NCI-H1417 (cell line): ENCODE data around the gene SLC2A13.
"Not testable (repeated sequence)": the region's sequence is repeated elsewhere in the genome, so short reads cannot be mapped to it uniquely, and the experiment has no call there.

Experiments
- DNase-seq, 3 experiments: peaks; one replicate each; lab custom pipeline; 2025; lab: John Stamatoyannopoulos, UW

The SLC2A13 gene

GRCh38 chr12:39928181-39928899 lies 177.5 kb downstream of the SLC2A13 start:
- DNase-seq: no peak

GRCh38 chr12:39923364-39923763 lies 182.5 kb downstream of the SLC2A13 start:
- DNase-seq: no peak

DNA sequence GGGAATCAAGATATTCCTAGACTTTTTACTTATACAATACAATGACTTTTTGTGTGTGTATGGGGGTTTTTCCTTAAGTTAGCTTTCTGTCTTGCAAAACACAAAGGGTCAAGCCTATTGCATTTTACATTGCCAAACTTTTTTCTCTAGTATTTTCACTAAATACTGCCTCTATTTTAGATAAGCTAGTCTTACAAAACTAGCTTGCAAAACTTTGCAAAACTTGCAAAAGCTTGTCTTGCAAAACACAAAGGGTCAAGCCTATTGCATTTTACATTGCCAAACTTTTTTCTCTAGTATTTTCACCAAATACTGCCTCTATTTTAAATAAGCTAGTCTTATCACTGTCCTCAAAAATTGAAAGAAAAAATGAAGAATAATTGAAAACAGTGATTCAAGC lies 183.3 kb downstream of the SLC2A13 start:
- DNase-seq: not testable (repeated sequence)

DNA sequence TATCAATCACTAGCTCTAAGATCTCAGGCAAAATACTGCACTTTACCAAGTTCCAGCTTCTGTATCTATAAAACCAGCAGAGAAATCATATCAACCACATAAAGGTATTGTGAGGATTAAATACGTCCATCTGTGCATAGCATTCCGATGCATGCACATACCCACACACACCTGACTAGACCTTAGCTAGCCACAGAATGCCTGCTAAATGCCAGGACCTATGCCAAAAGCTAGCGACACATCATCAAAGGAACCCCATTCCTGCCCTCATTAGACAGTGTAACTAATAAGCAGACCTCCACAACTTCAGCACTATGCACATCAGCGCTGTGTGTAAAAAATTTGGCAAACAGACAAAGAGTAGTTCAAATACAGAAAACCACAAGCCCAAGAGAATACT lies 185.2 kb downstream of the SLC2A13 start:
- DNase-seq: no peak

DNA sequence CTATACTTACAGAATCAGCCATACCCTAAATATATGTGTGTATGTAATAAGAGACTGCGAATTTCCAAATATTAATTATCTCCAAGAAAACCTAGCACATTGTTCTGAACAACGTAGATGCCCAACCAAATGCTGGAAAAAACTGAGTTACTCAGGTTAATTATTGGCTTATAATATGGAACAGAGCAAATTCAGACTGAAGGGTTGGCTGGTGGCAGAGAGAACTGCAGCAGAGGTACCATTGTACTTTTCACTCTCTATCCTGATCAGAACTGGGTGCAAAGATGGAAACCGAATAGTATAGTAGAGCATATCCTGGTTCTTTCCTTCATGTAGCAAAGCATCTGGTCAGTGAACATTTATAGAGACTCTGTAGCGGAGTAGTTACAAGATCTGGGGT lies 185.7 kb downstream of the SLC2A13 start:
- DNase-seq: no peak

DNA sequence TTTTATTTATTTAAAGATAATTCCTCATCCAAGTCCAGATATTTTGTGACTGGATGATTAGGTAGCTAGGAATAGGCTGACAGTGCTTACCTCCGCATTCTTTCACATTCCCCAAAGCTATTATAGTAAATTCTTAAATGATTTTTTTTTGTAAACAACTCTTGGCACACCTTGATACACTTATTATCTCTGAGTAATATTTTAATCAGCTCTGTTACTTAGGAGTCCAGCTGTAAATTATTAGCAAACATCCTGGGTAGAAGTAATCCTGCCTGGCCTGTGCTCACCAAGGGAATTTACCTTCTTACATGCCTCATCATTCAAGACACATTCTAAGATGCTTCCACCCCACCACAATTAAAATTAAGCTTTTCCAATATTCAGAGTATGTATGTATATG lies 186.1 kb downstream of the SLC2A13 start:
- DNase-seq: no peak

DNA sequence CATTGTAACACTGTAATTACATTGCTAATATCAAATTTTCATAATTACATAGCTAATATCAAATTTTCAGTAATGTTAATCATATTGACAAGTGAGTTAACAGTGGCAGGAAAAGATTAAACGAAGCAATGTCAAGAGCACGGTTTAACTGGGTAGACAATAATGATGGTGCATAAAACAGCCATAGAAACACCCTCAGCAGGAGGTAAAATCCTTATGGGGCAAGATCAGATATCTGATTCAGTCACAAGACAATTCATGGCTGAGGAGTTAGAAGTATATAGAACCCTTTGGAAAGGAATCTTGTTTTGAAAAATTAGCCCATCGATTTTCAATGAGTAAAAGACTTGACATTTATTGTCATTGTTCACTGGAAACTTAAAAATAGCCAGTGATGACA lies 190.6 kb downstream of the SLC2A13 start:
- DNase-seq: peak in 2 of 3 experiments; percentile 12 to 50

- DNase-seq: peak in 1 of 3 experiments; percentile 24
Measured at GRCh38 chr12:39912211-39912980, 193.5 kb downstream of the SLC2A13 start.

DNA sequence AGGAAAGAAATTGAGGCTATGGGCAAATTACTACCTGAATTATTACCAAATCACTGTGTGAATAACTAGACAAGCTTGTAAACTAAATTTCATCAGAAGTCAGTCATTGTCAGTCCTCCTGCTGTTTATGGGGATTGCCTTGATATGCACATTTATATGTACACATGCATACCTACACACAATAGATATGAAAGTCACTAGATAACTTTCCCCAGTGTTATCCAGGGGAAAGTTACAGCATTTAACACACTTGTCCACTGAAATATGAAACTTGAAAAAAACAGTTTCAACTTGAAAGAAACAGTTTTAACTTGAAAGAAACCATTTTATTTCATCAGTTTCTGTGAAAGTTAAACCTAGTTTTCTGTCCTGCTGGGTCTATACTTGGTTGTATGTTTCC lies 199.6 kb downstream of the SLC2A13 start:
- DNase-seq: no peak

DNA sequence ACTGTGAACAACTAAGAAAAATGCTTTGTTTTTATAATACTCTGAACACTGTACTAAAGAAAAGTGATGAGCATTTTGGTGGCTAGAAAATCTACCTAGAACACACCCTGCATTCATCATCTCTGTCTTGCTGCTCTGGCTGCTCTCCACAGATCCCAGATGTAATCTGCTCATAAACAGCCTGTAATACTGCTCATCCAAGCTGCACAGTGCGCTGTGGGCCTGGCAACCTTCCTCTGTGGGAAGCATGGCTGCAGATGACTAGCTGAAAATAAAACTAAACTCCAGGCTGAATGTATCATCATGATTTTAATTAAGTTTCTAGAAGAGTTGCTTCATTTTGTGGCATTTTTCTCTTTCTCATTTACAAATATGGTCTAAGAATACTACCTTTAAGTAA lies 200.7 kb downstream of the SLC2A13 start:
- DNase-seq: no peak

- peak in 1 of 3 experiments; percentile 13 for DNase-seq
Measured at GRCh38 chr12:39902821-39903220, 203.1 kb downstream of the SLC2A13 start.

DNA sequence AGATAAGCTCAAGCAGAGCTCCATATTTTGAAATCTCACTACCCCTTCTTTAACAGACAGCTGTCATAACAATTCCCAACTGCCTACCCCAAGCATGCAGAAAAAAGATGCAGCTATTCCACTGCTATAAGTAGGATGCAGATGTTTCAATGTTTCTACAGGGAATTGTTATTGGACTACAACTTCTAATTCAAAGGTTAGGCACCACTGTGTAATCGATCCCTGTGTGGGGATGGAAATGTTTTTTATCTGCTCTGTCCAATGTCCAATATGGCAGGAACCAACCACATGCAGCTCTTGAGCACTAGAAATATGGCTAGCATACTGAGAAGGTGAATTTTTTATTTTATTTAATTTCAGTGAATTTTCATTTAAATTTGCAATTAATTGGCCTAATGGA lies 208.6 kb downstream of the SLC2A13 start:
- no peak for DNase-seq

- DNase-seq: not testable (repeated sequence)
Measured at GRCh38 chr12:39893388-39893787, 212.5 kb downstream of the SLC2A13 start.

DNA sequence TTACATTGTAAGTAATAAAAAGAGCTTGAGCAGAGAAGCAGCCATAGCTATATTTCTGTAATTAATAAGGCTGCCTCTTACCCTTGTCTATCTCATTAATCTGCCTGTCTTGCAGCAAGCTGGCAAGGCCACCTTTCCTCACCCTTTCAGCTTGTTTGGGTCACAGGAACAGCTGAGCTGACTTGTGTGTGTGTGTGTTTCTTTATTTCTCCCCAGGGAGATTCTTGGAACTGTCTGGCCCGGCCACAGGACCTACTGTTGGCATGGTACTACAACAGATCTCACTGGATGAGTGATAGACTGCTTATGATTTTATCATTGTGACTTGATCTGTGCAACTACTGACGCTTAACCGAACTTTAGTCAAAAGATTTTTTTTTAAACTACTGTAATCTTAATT lies 213.7 kb downstream of the SLC2A13 start:
- DNase-seq: peak; percentile 6 to 63 (median 33)

- DNase-seq: no peak
Measured at GRCh38 chr12:39887856-39888255, 218.0 kb downstream of the SLC2A13 start.

DNA sequence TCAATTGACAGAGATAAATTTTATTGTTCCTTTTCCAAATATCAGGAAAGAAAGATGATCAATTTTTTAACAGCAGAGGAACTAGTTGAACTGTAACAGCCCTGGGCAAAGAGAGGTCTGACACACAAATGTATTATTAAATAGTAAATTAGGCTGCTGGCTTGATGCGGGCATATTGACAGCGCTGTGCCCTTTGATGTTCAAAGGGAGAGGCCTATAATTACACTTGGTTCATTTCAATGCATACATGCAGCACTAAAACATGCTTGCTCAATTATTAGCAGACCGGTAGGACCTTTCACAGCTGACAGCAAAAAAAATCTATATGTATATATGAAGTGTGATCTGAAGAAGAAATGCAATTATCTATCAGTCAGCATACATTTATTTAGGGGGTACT lies 219.8 kb downstream of the SLC2A13 start:
- peak in 2 of 3 experiments; percentile 68 to 88 for DNase-seq

DNA sequence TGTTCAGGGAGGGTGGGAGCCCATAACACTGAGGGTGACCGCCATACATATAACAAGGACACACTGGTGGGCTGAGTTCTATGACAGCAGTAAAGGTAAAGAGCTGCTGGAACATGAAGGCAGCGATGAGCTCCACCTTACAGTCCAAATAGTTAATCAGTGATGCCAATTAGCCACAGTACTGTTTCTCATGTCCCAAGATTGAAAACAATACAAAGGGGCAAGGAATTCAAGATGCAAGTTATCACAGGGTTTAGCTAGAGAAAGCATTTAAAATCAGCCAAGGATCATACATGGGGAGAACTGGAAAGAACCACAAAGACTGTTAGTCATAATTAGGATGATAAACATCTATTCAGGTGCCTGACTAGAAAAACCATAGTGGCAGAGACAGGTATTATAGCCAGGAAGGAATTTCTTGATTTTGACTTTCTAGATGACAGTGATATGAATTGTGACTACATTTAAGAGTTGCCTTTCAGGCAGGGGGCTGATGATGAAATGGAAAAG lies 221.2 kb downstream of the SLC2A13 start:
- DNase-seq: no peak

DNA sequence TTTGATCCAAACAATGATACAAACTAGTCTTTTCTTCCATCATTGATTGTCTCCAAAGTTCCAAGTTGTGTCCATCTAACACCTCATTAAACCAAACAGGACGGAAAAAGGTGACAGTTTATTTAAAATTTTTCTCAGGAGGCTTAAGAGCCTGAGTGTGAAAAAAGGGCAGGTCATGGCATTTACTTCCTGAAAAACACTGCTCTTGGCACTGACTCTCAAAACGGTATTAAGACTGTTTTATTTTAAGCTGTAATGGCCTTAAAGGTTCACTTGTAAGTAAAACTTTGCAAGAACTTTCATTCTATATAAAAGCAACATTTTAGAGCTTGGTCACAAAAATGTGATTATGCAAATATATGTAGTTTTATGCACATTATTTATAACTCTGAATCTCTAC lies 222.5 kb downstream of the SLC2A13 start:
- no peak for DNase-seq

DNA sequence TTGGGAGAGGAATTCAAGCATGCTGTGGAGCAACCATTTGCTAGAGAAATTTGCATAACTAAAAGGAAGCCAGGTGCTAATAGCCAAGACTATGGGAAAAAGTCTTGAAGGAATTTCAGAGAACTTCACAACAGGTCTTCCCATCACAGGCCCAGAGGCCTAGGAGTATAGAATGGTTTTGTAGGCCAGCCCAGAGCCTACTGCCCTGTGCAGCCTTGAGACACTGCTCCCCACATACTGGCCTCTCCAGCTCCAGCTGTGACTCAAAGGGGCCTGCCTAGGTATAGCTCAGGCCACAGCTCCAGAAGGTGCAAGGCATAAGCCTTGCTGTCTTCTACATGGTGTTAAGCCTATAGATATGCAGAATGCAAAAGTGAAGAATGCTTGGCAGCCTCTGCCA lies 227.1 kb downstream of the SLC2A13 start:
- DNase-seq: no peak

GRCh38 chr12:39875721-39876120 lies 230.2 kb downstream of the SLC2A13 start:
- DNase-seq: no peak

GRCh38 chr12:39874785-39875184 lies 231.1 kb downstream of the SLC2A13 start:
- peak in 1 of 3 experiments; percentile 25 for DNase-seq

- DNase-seq: no peak
Measured at GRCh38 chr12:39873065-39873464, 232.8 kb downstream of the SLC2A13 start.

- no peak for DNase-seq
Measured at GRCh38 chr12:39872425-39872824, 233.5 kb downstream of the SLC2A13 start.
